Naive thymus-derived CD4-positive, alpha-beta T cell (primary cell): Measurements from ENCODE around the gene MAVS. TPM values are rescaled to one million over a fixed set of nuclear protein-coding genes. Genes with fewer than 3 reads are reported as not detected.

ENCODE experiments used
- ATAC-seq: fragments of 150-1000 bp; cut with Tn5 transposase; 2 replicates; pipeline ENCODE4 v1.10.0; 2021; ENCODE audit warnings: mild to moderate bottlenecking, moderate library complexity
- CTCF ChIA-PET: fragments of 350-600 bp; sonication (Branson Sonifier 250); formaldehyde crosslinking; loops from one replicate; lab custom pipeline; 2021; ENCODE audit warnings: antibody characterized with exemption; lab: Charles Lee
- POLR2A ChIA-PET: fragments of 350-600 bp; sonication (Branson Sonifier 250); formaldehyde crosslinking; loops from one replicate; lab custom pipeline; 2021; ENCODE audit warnings: antibody characterized with exemption, inconsistent platforms; lab: Charles Lee
- DNase-seq, 9 donors: peaks; one replicate each; pipeline versions ENCODE4 v3.0.0 to v3.0.0-alpha.2; 2020 to 2022; ENCODE audit warnings: mixed read lengths in 1 of 9
- H3K27ac ChIP-seq: one replicate; pipeline ENCODE4 v1.7.0; 2013; ENCODE audit warnings: mild to moderate bottlenecking, low read depth, low read length, moderate library complexity
- H3K27me3 ChIP-seq, 2 donors: one replicate each; pipeline ENCODE4 v1.7.0; 2013; ENCODE audit warnings: low read length in 2 of 2, mild to moderate bottlenecking in 2 of 2, moderate library complexity in 2 of 2; ENCODE audit not compliant: control insufficient read depth in 2 of 2, insufficient read depth in 2 of 2
- H3K36me3 ChIP-seq, 3 experiments: 1 replicate in 2 of 3; 2 replicates in 1 of 3; pipeline ENCODE4 v1.7.0; 2013; ENCODE audit warnings: low read length in 3 of 3, mild to moderate bottlenecking in 3 of 3, moderate library complexity in 1 of 3; ENCODE audit not compliant: insufficient read depth in 3 of 3, control insufficient read depth in 2 of 3
- H3K4me1 ChIP-seq, 2 donors: one replicate each; pipeline ENCODE4 v1.7.0; 2013; ENCODE audit warnings: low read length in 2 of 2, mild to moderate bottlenecking in 2 of 2, moderate library complexity in 1 of 2; ENCODE audit not compliant: control insufficient read depth in 2 of 2, insufficient read depth in 2 of 2
- H3K4me3 ChIP-seq: 2 replicates; pipeline ENCODE4 v1.7.0; 2013; ENCODE audit warnings: mild to moderate bottlenecking, low read length
- H3K9me3 ChIP-seq, 3 experiments: 1 replicate in 2 of 3; 2 replicates in 1 of 3; pipeline ENCODE4 v1.7.0; 2013; ENCODE audit warnings: low read length in 3 of 3; ENCODE audit not compliant: control insufficient read depth in 2 of 3
- H3K27ac Mint-ChIP-seq, 9 donors: one replicate each; pipeline ENCODE4 v1.8.0; 2020 to 2022; ENCODE audit warnings: mixed read lengths in 9 of 9, mild to moderate bottlenecking in 8 of 9, moderate library complexity in 5 of 9, inconsistent platforms in 2 of 9
- H3K27me3 Mint-ChIP-seq, 5 donors: one replicate each; pipeline ENCODE4 v1.8.0; 2021 to 2022; ENCODE audit warnings: mixed read lengths in 5 of 5, mild to moderate bottlenecking in 1 of 5
- H3K36me3 Mint-ChIP-seq, 5 donors: one replicate each; pipeline ENCODE4 v1.8.0; 2020 to 2022; ENCODE audit warnings: mixed read lengths in 5 of 5, mild to moderate bottlenecking in 3 of 5, inconsistent platforms in 1 of 5
- H3K4me1 Mint-ChIP-seq, 7 donors: one replicate each; pipeline ENCODE4 v1.8.0; 2020 to 2022; ENCODE audit warnings: mixed read lengths in 7 of 7, mild to moderate bottlenecking in 3 of 7, inconsistent platforms in 1 of 7
- H3K4me3 Mint-ChIP-seq, 10 donors: one replicate each; pipeline ENCODE4 v1.8.0; 2020 to 2022; ENCODE audit warnings: mild to moderate bottlenecking in 10 of 10, mixed read lengths in 10 of 10, moderate library complexity in 6 of 10, inconsistent platforms in 2 of 10
- H3K9me3 Mint-ChIP-seq, 11 donors: one replicate each; pipeline ENCODE4 v1.8.0; 2020 to 2022; ENCODE audit warnings: mixed read lengths in 11 of 11, mild to moderate bottlenecking in 4 of 11, inconsistent platforms in 1 of 11, moderate library complexity in 1 of 11
- intact Hi-C, 2 donors: fragments of 100-400 bp; cut with micrococcal nuclease; formaldehyde crosslinking; loops; one replicate each; pipeline ENCODE4 v1.15.1; 2023
- polyA plus RNA-seq, 2 donors: library from polyadenylated mRNA; unstranded; fragments of 300-500 nt; fragmentation: Illumina TruSeq; gene quantifications; one replicate each; pipeline ENCODE4 v1.2.3, GENCODE V29; 2021
- total RNA-seq, 6 experiments: library from RNA in 5 of 6; stranded (reverse) in 5 of 6; gene quantifications; 1 replicate in 5 of 6; 2 replicates in 1 of 6; pipeline ENCODE4 v1.2.3 and lab custom pipeline; 2021 to 2026

Gene MAVS
- total and polyA plus RNA-seq, 7 experiments from 2014 or later = 3.5 to 49.9 (median 26.4) TPM

DNA sequence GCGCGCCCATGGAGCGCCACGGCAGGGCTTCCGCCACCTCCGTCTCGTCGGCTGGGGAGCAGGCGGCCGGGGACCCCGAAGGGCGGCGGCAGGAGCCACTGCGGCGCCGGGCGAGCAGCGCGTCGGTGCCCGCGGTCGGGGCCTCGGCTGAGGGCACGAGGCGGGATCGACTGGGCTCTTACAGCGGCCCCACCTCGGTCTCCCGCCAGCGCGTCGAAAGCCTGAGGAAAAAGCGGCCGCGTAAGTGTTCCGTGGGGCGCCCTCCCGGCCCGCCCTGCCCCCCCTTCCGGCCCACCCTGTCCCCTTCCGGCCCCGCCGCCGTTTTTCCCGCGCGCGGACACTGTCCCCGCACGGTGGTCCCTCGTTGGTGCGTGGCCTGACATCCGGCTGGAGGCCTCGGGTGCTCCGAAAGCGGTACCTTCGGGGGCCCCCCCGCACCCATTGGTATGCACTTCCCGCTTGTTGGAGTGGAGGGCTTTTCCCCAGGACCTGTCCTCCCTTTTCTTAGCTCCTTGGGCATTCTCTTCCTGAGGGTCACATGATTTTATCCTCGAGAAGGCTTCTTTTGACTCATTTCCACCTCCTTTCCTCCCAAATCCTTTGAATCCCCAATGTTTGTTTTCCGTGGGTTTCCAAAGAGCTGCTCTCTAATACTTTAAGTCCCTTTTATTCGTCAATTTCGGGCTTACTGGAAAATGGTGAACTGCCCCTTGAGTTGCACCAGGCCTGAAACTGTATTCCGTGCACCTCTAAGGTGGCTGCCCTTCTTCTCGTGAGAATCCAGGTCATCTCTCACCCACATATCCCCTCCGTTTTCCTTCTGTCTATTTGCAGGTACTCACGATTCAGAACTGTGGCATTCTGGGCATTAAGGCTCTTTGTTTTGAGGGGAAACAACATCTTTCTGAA, 43.1 kb downstream of the MAVS start:
- intact Hi-C loops = loop anchor here (1.0 to 5.0 kb wide), 13 partner anchors 18 to 126 kb away; partner anchors contain the start of genes AP5S1 (in 2 of the 2), CDC25B (in 2 of the 2), MAVS (in 2 of the 2) and RNF24 (in 2 of the 2)
- DNase-seq (peak in 5 of 9 donors; percentile 8 to 59 (median 19)), ATAC-seq (peak; percentile 0)
- H3K36me3 ChIP-seq = peaks cover 0 to 3% (median 0%) of the 10 kb centered on the region in 3 experiments
- H3K27me3 ChIP-seq = no peaks in the 10 kb centered on the region
- POLR2A ChIA-PET = interaction anchor here (0.7 to 1.3 kb wide), 6 partner anchors 17 to 107 kb away, joined by 3 to 7 read pairs (median 3); partner anchors contain the start of gene AP5S1
- CTCF ChIA-PET = interaction anchor here (0.8 kb wide), 1 partner anchor 119 kb away, joined by 4 read pairs; no protein-coding TSS in a partner anchor
- H3K9me3 ChIP-seq = no peaks in the 10 kb centered on the region
- H3K27ac Mint-ChIP-seq = peak overlapping the region; percentile 87 to 99 (median 97)
- peaks cover 42 to 67% (median 60%) of the 10 kb centered on the region in 7 donors for H3K4me1 Mint-ChIP-seq
- H3K36me3 Mint-ChIP-seq = peaks cover 0 to 37% (median 10%) of the 10 kb centered on the region in 5 donors
- peaks cover 10 to 25% of the 10 kb centered on the region in 2 donors for H3K4me1 ChIP-seq
- peak overlapping the region; percentile 82 for H3K4me3 ChIP-seq
- no peaks in the 10 kb centered on the region for H3K27me3 Mint-ChIP-seq
- H3K9me3 Mint-ChIP-seq = no peaks in the 10 kb centered on the region
- H3K27ac ChIP-seq = peak overlapping the region; percentile 91
- H3K4me3 Mint-ChIP-seq = peak overlapping the region; percentile 96 to 100 (median 98)

DNA sequence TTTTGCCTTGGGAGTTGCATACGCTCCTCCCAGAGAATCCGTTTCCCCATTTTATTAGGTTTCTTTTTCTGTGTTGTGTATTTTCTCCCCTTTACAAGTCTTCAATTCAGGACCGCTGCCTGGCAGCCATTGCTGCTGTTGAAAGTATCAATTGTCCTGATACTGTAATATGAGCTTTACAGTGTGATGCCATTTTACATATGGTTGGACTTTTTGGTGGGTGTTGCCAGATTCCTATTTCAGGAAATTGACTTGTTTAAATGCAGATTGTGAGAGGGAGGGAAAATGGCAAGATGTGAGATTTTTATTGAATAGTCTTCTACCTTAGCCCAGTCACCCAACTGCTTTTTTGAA, 43.7 kb downstream of the MAVS start:
- Histone ChIP-seq H3K27ac (peak overlapping the region; percentile 91), H3K4me3 (peak overlapping the region; percentile 82), H3K27me3 (no peaks in the 10 kb centered on the region), H3K36me3 (peaks cover 0 to 3% (median 0%) of the 10 kb centered on the region in 3 experiments), H3K9me3 (no peaks in the 10 kb centered on the region), H3K4me1 (peaks cover 10 to 26% of the 10 kb centered on the region in 2 donors)
- peaks cover 0 to 39% (median 9%) of the 10 kb centered on the region in 5 donors for H3K36me3 Mint-ChIP-seq
- DNase-seq = no peak
- H3K27ac Mint-ChIP-seq = peak overlapping the region; percentile 87 to 99 (median 97)
- peak overlapping the region; percentile 94 to 100 (median 97) for H3K4me3 Mint-ChIP-seq
- ATAC-seq = no peak
- H3K27me3 Mint-ChIP-seq = no peaks in the 10 kb centered on the region
- H3K4me1 Mint-ChIP-seq = peaks cover 42 to 71% (median 65%) of the 10 kb centered on the region in 7 donors
- intact Hi-C loops = no loop called here
- ChIA-PET CTCF (interaction anchor here (0.8 kb wide), 1 partner anchor 118 kb away, joined by 4 read pairs; no protein-coding TSS in a partner anchor), POLR2A (interaction anchor here (0.7 to 1.3 kb wide), 6 partner anchors 16 to 108 kb away, joined by 3 to 7 read pairs (median 3); partner anchors contain the start of gene AP5S1)
- H3K9me3 Mint-ChIP-seq = no peaks in the 10 kb centered on the region

DNA sequence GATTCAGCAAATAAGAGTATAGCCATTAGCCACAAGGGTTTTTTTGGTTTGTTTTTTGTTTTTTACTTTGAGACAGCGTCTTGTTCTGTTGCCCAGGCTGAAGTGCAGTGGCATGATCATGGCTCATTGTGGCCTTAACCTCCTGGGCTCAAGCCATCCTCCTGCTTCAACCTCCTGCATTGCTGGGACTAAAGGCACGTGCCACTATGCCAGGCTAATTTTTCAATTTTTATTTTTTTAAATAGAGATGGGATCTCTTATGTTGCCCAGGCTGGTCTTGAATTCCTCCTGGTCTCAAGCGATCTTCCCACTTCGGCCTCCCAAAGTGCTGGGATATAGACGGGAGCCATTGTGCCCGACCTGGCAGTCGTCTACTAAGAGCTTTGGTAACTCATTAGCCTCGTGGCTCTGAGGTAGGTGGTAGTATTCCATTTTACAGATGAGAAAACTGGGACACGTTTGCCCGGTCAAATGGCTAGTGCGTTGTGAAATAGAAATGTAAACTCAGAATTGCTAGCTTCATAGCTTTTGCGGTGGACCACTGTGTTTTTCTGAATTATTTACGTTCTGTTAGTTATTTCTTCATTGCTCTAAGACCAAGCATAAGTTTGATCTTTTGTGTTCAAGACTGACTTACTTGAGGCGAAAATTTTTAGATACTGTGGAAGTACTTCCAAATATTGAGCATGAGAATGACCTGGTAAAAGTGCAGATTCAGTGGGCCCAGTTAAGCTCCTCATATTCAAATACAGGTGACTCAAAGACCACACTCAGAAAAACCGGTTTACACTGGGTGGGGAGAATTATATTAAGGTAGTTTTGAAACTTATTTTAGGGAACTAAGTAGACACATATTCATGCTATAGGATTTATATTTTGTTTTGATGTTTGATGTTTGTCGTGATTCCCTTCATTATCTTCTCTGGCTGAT, 44.6 kb downstream of the MAVS start:
- intact Hi-C loops = no loop called here
- Mint-ChIP-seq H3K9me3 (no peaks in the 10 kb centered on the region), H3K36me3 (peaks cover 0 to 34% (median 9%) of the 10 kb centered on the region in 5 donors), H3K27me3 (no peaks in the 10 kb centered on the region), H3K4me3 (peak overlapping the region; percentile 94 to 100 (median 97)), H3K4me1 (peaks cover 42 to 74% (median 63%) of the 10 kb centered on the region in 7 donors), H3K27ac (peak overlapping the region; percentile 87 to 99 (median 97))
- no peaks in the 10 kb centered on the region for H3K27me3 ChIP-seq
- no peak for ATAC-seq
- peaks cover 0 to 3% (median 0%) of the 10 kb centered on the region in 3 experiments for H3K36me3 ChIP-seq
- peak overlapping the region; percentile 82 for H3K4me3 ChIP-seq
- peak overlapping the region; percentile 91 for H3K27ac ChIP-seq
- H3K4me1 ChIP-seq = peaks cover 12 to 32% of the 10 kb centered on the region in 2 donors
- POLR2A ChIA-PET = interaction anchor here (0.7 to 1.1 kb wide), 3 partner anchors 42 to 1238 kb away, joined by 3 read pairs; no protein-coding TSS in a partner anchor
- H3K9me3 ChIP-seq = no peaks in the 10 kb centered on the region
- DNase-seq = no peak
- CTCF ChIA-PET = interaction anchor here (0.6 to 1.6 kb wide), 2 partner anchors 25 to 105 kb away, joined by 3 to 4 read pairs; no protein-coding TSS in a partner anchor

DNA sequence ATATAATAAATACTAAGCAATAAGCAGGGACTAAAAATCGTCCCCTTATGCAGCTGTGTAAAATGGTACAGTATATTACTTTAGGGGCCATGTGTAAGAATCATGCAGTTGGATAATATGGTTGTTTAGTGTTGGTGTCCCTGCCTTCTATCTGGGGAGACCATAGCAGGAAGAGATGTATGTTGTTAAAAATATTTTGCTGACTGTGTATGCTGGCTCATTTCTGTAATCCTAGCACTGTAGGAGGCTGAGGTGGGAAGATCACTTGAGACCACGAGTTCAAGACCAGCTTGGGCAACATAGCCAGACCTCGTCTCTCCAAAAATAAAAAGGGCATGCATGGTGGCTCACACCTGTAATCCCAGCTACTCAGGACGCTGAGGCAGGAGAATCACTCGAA, 48.2 kb downstream of the MAVS start:
- peak overlapping the region; percentile 14 to 68 (median 46) for H3K4me3 Mint-ChIP-seq
- no peaks in the 10 kb centered on the region for H3K27me3 ChIP-seq
- H3K36me3 Mint-ChIP-seq = peaks cover 4 to 31% (median 8%) of the 10 kb centered on the region in 5 donors
- peaks cover 29 to 51% of the 10 kb centered on the region in 2 donors for H3K4me1 ChIP-seq
- intact Hi-C loops = no loop called here
- ATAC-seq (no peak), DNase-seq (no peak)
- POLR2A ChIA-PET = interaction anchor here (0.6 kb wide), 1 partner anchor 18 kb away, joined by 4 read pairs; no protein-coding TSS in a partner anchor
- H3K9me3 ChIP-seq = no peaks in the 10 kb centered on the region
- peak overlapping the region in 6 of 9 donors; percentile 2 to 86 (median 20) for H3K27ac Mint-ChIP-seq
- H3K27me3 Mint-ChIP-seq = no peaks in the 10 kb centered on the region
- no peaks in the 10 kb centered on the region for H3K36me3 ChIP-seq
- no peak overlapping the region for H3K27ac ChIP-seq
- H3K9me3 Mint-ChIP-seq = peaks cover 0 to under 1% (median 0%) of the 10 kb centered on the region in 11 donors
- H3K4me1 Mint-ChIP-seq = peaks cover 43 to 91% (median 78%) of the 10 kb centered on the region in 7 donors
- no peak overlapping the region for H3K4me3 ChIP-seq
- CTCF ChIA-PET = no interaction called here

DNA sequence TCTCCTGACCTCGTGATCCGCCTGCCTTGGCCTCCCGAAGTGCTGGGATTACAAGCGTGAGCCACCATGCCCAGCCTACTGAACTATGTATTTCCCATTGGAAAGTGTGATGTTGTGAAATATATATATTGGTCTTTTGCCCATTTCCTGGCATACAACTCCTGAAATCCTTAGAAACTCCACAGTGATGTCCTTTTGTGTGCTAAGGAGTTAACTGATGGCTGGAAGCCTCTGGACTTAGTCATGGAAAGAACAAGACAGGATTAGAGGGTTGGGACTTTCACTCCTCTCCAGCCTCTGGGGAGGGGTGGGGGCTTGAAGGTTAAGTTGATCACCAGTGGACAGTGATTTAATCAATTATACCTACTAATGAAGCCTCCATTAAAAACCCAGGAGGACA, 49.7 kb downstream of the MAVS start:
- H3K4me3 ChIP-seq = no peak overlapping the region
- ChIA-PET CTCF (no interaction called here), POLR2A (no interaction called here)
- peaks cover 41 to 92% (median 78%) of the 10 kb centered on the region in 7 donors for H3K4me1 Mint-ChIP-seq
- peak overlapping the region in 4 of 9 donors; percentile 26 to 87 (median 70) for H3K27ac Mint-ChIP-seq
- peaks cover 0 to 19% (median 5%) of the 10 kb centered on the region in 5 donors for H3K36me3 Mint-ChIP-seq
- intact Hi-C loops = no loop called here
- ATAC-seq = no peak
- no peaks in the 10 kb centered on the region for H3K9me3 ChIP-seq
- no peak for DNase-seq
- H3K36me3 ChIP-seq = no peaks in the 10 kb centered on the region
- H3K4me1 ChIP-seq = peaks cover 35 to 55% of the 10 kb centered on the region in 2 donors
- peaks cover 0 to 2% (median 0%) of the 10 kb centered on the region in 11 donors for H3K9me3 Mint-ChIP-seq
- H3K27me3 Mint-ChIP-seq = no peaks in the 10 kb centered on the region
- H3K27me3 ChIP-seq = no peaks in the 10 kb centered on the region
- H3K27ac ChIP-seq = no peak overlapping the region
- H3K4me3 Mint-ChIP-seq = peak overlapping the region in 2 of 10 donors; percentile 18 to 37
